ENCODE results near the gene KRTAP4-16. TPM values are rescaled to one million over a fixed set of nuclear protein-coding genes. Genes with fewer than 3 reads are reported as not detected.
"Not testable (repeated sequence)": the region's sequence is repeated elsewhere in the genome, so short reads cannot be mapped to it uniquely, and the experiment has no call there.

The KRTAP4-16 gene
- total RNA-seq, 1 donor from 2014 or later, result not detected

DNA sequence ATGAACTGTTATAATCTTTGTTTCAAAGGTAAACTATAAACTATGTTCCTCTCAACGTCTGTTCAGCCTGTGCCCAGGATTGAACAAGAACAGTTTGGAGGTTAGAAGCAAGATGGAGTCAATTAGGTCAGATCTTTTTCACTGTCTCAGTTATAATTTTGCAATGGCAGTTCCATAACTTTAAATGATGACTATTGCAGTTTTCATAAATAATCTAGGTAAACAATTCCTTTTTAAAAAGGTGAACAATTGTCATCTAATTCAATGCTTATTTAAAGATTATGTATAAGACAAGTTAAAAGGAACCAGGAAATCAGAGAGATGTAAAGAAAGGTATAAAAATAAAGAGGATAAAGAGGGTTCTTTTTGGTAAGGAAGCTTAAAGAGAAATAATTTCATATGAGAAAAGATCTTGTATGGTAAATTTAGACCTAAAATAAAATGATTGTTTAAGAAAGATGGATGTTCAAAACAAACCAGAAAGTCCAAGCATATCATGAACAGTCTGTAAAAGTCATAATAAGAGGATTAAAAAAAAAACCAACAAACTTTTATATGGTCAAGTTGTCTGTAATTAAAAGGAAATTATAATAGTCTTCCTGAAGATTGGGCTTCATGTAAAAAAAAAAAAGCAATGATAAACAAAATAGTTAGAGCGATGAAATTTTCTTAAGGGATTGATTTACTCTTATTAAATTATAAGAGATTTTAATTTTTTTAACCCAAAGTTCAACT, 9.3 kb upstream of the KRTAP4-16 start:
- Mint-ChIP-seq H3K4me1 (ENCODE audit: unreplicated experiment) (peaks cover 3% of the 10 kb centered on the region), H3K36me3 (ENCODE audit: unreplicated experiment) (peaks cover 6% of the 10 kb centered on the region), H3K4me3 (ENCODE audit: unreplicated experiment) (no peak overlapping the region), H3K27me3 (ENCODE audit: unreplicated experiment) (no peaks in the 10 kb centered on the region), H3K27ac (ENCODE audit: unreplicated experiment) (no peak overlapping the region), H3K9me3 (ENCODE audit: unreplicated experiment) (peaks cover 11% of the 10 kb centered on the region)
- TF ChIP-seq, protein P1, sequence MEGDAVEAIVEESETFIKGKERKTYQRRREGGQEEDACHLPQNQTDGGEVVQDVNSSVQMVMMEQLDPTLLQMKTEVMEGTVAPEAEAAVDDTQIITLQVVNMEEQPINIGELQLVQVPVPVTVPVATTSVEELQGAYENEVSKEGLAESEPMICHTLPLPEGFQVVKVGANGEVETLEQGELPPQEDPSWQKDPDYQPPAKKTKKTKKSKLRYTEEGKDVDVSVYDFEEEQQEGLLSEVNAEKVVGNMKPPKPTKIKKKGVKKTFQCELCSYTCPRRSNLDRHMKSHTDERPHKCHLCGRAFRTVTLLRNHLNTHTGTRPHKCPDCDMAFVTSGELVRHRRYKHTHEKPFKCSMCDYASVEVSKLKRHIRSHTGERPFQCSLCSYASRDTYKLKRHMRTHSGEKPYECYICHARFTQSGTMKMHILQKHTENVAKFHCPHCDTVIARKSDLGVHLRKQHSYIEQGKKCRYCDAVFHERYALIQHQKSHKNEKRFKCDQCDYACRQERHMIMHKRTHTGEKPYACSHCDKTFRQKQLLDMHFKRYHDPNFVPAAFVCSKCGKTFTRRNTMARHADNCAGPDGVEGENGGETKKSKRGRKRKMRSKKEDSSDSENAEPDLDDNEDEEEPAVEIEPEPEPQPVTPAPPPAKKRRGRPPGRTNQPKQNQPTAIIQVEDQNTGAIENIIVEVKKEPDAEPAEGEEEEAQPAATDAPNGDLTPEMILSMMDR (IDR thresholded peaks at IDR 0.05), result no peak
- DNase-seq (ENCODE audit: extremely low spot score, unreplicated experiment), result no peak

DNA sequence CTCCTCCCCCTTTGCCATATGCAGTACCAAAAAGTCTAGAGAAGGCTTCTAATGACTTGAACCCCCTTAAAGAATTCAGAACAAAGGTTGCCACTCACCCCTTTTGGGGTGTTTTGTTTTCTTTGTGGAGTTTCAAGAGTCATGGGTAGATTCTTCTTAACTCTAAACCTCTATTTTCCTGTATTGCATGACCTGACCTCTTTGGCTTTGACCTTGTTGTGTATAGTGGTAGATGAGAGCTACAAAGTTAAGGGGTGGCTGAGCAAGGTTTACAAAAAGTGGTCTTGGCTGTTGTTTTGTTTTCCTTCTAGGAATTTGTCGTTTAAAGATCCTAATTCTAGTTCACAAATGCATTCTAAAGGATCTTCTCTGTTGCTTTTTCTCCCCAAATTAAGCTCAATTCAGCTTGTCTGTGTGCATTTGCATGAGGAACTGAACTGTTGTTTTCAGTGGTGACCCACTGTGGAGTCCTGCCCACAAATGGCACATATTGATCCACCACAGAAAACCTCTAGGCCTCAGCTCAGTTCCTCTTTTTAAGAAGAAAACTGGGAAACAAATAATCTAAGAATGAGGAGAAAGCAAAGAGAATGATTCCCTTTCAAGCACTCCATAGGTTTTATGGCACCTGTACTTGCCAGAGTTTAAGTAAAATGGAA, 6.8 kb upstream of the KRTAP4-16 start:
- not testable (repeated sequence) for H3K27ac Mint-ChIP-seq (ENCODE audit: unreplicated experiment); DNase-seq (ENCODE audit: extremely low spot score, unreplicated experiment); H3K4me3 Mint-ChIP-seq (ENCODE audit: unreplicated experiment); H3K36me3 Mint-ChIP-seq (ENCODE audit: unreplicated experiment); H3K27me3 Mint-ChIP-seq (ENCODE audit: unreplicated experiment)
- peaks cover 20% of the 10 kb centered on the region for H3K4me1 Mint-ChIP-seq (ENCODE audit: unreplicated experiment)
- H3K9me3 Mint-ChIP-seq (ENCODE audit: unreplicated experiment), result peaks cover 11% of the 10 kb centered on the region

DNA sequence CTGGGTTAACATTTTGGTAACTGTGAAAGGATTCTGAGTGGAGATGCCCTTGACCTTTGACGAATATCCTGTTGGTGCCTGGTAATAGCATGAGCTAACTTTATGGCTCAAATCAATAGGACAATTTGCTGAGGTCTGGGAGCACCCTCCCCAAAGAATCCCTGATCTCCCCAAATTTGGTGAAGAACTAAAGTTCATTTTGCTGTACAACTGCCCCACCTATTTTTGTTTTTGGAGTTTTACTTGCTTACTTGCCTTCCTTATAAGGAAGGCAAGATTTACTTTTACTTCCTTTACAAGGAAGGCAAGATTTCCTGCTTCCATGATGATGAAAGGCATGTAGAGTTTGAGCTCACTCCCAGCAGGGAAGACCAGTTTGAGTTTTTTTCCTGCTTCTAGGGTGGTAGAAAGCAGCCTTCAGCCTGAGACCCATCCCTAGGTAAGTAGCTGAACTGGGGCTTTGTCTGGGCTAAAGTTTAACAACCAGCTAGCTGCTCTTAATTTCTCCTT, 6.0 kb upstream of the KRTAP4-16 start:
- Mint-ChIP-seq H3K36me3 (ENCODE audit: unreplicated experiment) (peaks cover 6% of the 10 kb centered on the region), H3K4me3 (ENCODE audit: unreplicated experiment) (no peak overlapping the region), H3K27me3 (ENCODE audit: unreplicated experiment) (no peaks in the 10 kb centered on the region), H3K27ac (ENCODE audit: unreplicated experiment) (no peak overlapping the region), H3K4me1 (ENCODE audit: unreplicated experiment) (peaks cover 29% of the 10 kb centered on the region), H3K9me3 (ENCODE audit: unreplicated experiment) (peaks cover 8% of the 10 kb centered on the region)
- no peak for DNase-seq (ENCODE audit: extremely low spot score, unreplicated experiment)
- TF ChIP-seq, protein P1 (IDR thresholded peaks at IDR 0.05), result no peak

DNA sequence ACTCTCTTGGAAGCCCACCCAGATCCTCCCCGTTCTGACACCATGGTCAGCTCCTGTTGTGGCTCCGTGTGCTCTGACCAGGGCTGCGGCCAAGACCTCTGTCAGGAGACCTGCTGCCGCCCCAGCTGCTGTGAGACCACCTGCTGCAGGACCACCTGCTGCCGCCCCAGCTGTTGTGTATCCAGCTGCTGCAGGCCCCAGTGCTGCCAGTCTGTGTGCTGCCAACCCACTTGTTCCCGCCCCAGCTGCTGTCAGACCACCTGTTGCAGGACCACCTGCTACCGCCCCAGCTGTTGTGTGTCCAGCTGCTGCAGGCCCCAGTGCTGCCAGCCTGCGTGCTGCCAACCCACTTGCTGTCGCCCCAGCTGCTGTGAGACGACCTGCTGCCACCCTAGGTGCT, 3.3 kb upstream of the KRTAP4-16 start, which contains the start of gene KRTAP4-9:
TSS of gene KRTAP4-9 (plus strand) at position 43 of the 400 bp plus-strand sequence. CDS start at position 43, 0 bp downstream.
- not testable (repeated sequence) for DNase-seq (ENCODE audit: extremely low spot score, unreplicated experiment); H3K36me3 Mint-ChIP-seq (ENCODE audit: unreplicated experiment); H3K4me3 Mint-ChIP-seq (ENCODE audit: unreplicated experiment); H3K9me3 Mint-ChIP-seq (ENCODE audit: unreplicated experiment); H3K27me3 Mint-ChIP-seq (ENCODE audit: unreplicated experiment)
- Mint-ChIP-seq H3K4me1 (ENCODE audit: unreplicated experiment) (peaks cover 30% of the 10 kb centered on the region), H3K27ac (ENCODE audit: unreplicated experiment) (peak within 1 kb of the TSS; percentile 27)

DNA sequence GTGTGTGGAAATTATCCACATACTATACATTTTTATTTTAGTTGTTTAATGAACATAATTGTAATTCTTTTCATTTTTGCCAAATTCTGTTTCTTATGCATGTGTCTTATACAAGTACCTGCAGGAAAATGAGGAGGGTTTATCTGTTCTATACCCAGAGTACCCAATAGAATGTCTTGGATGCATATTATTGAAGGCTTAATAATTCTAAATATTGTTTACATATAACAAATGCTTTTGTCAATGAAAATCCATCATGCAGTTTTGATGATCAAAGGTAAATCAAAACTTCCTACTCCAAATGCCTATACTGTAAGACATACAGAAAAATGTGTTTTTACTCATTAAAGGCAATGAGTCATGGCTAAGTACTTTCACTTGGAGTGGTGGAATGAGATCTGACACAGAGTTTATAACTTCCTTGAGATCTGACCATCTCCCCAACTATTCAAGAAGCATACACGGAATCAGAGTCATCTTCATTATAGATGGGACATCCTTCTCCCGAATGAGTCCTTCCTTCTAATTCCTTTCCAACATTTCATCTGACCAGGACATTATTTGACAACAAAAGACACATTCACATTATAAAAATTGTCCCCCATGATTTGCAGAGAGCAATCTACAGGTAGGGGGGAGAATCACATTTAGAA, 2.5 kb upstream of the KRTAP4-16 start:
- peaks cover 38% of the 10 kb centered on the region for H3K4me1 Mint-ChIP-seq (ENCODE audit: unreplicated experiment)
- H3K27me3 Mint-ChIP-seq (ENCODE audit: unreplicated experiment); H3K36me3 Mint-ChIP-seq (ENCODE audit: unreplicated experiment); DNase-seq (ENCODE audit: extremely low spot score, unreplicated experiment); H3K9me3 Mint-ChIP-seq (ENCODE audit: unreplicated experiment); H3K4me3 Mint-ChIP-seq (ENCODE audit: unreplicated experiment): not testable (repeated sequence)
- peak overlapping the region; percentile 27 for H3K27ac Mint-ChIP-seq (ENCODE audit: unreplicated experiment)

DNA sequence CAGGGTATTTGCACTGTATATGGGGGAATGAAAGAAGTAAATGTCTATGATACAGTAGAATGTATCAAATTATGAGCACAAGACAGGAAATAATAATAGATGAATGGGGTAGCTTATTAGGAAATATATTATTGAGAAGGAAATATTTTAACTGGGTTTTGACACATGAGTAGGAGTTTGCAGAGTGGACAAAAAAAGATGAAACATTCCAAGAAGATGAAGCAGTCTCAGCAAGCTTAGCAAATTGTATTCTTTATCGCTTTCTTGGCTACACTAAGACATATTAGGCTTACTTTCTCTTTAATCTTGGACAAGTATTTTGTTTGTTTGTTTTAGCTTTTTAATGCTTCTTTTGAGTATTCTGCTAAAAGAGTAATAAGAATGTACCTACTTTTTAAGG, 1.9 kb upstream of the KRTAP4-16 start:
- DNase-seq (ENCODE audit: extremely low spot score, unreplicated experiment), result no peak
- Mint-ChIP-seq H3K9me3 (ENCODE audit: unreplicated experiment) (no peaks in the 10 kb centered on the region), H3K27ac (ENCODE audit: unreplicated experiment) (no peak overlapping the region), H3K36me3 (ENCODE audit: unreplicated experiment) (no peaks in the 10 kb centered on the region), H3K4me3 (ENCODE audit: unreplicated experiment) (no peak overlapping the region), H3K27me3 (ENCODE audit: unreplicated experiment) (no peaks in the 10 kb centered on the region), H3K4me1 (ENCODE audit: unreplicated experiment) (peaks cover 40% of the 10 kb centered on the region)
- TF ChIP-seq, protein P1 (IDR thresholded peaks at IDR 0.05), result no peak

DNA sequence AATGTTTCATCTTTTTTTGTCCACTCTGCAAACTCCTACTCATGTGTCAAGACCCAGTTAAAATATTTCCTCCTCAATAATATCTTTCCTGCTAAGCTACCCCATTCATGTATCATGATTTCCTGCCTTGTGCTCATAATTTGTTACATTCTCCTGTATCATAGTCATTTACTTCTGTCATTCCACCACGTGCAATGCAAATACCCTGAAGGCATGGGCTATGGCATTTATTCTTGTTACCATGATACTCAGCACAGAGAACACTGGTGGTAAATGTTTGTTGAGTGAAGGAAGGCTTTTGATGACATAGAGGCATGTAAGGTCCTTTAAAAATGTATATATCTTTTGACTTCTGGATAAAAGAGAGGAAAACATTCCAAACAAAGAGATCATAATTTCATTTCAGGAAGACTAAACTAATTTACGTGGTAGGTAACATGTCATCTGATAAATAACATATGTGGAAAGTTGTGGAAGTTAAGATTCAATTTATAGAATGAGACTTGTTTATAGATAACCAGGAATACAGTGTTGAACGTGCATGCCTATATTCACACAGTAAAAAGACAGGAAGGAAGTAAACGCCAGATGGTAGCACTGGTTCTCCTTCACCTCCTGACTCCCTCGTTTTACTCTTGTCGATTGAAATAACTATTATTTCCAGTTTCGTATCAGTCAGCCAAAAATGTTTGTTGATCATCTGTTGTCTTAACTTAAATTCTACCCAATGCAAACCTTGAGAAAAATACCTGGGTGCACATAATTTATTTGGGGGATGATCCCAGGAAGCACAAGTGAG, 2.1 kb downstream of the KRTAP4-16 start:
- H3K27me3 Mint-ChIP-seq (ENCODE audit: unreplicated experiment); DNase-seq (ENCODE audit: extremely low spot score, unreplicated experiment); H3K4me3 Mint-ChIP-seq (ENCODE audit: unreplicated experiment); H3K9me3 Mint-ChIP-seq (ENCODE audit: unreplicated experiment); H3K36me3 Mint-ChIP-seq (ENCODE audit: unreplicated experiment): not testable (repeated sequence)
- Mint-ChIP-seq H3K27ac (ENCODE audit: unreplicated experiment) (peak overlapping the region; percentile 79), H3K4me1 (ENCODE audit: unreplicated experiment) (peaks cover 53% of the 10 kb centered on the region)
